Omental fat pad (tissue), 4 donors: ENCODE measurements around the gene FKBP9. TPM values are rescaled to one million over a fixed set of nuclear protein-coding genes. Genes with fewer than 3 reads are reported as not detected.

Experiments
- ATAC-seq: fragments of 150-250 bp; one replicate; pipeline ENCODE4 v1.9.1; 2016; ENCODE audit warnings: mild to moderate bottlenecking, moderate library complexity; ENCODE audit not compliant: low FRiP score
- DNase-seq: peaks from one replicate; pipeline ENCODE4 v3.0.0-alpha.2; 2019; ENCODE audit warnings: low spot score
- CTCF ChIP-seq, 3 donors: fragments of 450-650 bp; IDR thresholded peaks; one replicate each; pipeline ENCODE4 v1.5.1; 2016 to 2017; ENCODE audit warnings: antibody characterized with exemption in 3 of 3, mild to moderate bottlenecking in 3 of 3, moderate library complexity in 2 of 3
- small RNA-seq: library from RNA; depleted of rRNA; stranded (forward); fragments of <200 nt; gene quantifications from one replicate; pipeline ENCODE3, GENCODE V24; 2016
- total RNA-seq, 4 donors: library from RNA; depleted of rRNA; stranded (reverse); fragments of >200 nt; gene quantifications; one replicate each; pipeline ENCODE4 v1.1.0, GENCODE V29; 2016

The FKBP9 gene
- total RNA-seq, 4 donors from 2014 or later, result 86.0 to 269 (median 91.3) TPM

GRCh38 chr7:33055158-33055557 lies 97.9 kb downstream of the FKBP9 start:
- no peak for TF ChIP-seq CTCF (IDR thresholded peaks at IDR 0.05)
- ATAC-seq (no peak), DNase-seq (no peak)

Small RNA genes lying within 50 kb of the gene (small RNA-seq; reads per million reads assigned to genes)
- gene AC083863.1 (not detected), gene RN7SL505P (not detected), gene RNU6-388P (not detected), gene RPS29P14 (not detected)

Other genes starting within 250 kb of the FKBP9 start
- gene KBTBD2, start 65.7 kb upstream of the FKBP9 start, total RNA-seq, result 10 to 100 TPM; 39.0 to 56.4 (median 50.4) TPM
- gene NT5C3A, start 105.3 kb downstream of the FKBP9 start, total RNA-seq, result 10 to 100 TPM; 18.8 to 32.9 (median 24.6) TPM
- gene RP9, start 152.0 kb downstream of the FKBP9 start, total RNA-seq, result 10 to 100 TPM in 2 of 4 donors, 1 to 10 TPM in 2; 6.8 to 17.7 (median 9.9) TPM
- gene BBS9, start 172.1 kb downstream of the FKBP9 start, total RNA-seq, result 10 to 100 TPM; 11.3 to 28.5 (median 20.7) TPM